HUES64 (cell line): ENCODE results near the gene COPS6.
A peak's percentile ranks its signal among the peaks of the same experiment; 100 is the strongest.

Experiments
- H3K27ac ChIP-seq: 2 replicates; pipeline ENCODE4 v1.7.0; 2013; ENCODE audit warnings: low read depth, low read length, inconsistent platforms
- H3K27me3 ChIP-seq: 2 replicates; pipeline ENCODE4 v1.6.1; 2013; ENCODE audit warnings: mild to moderate bottlenecking, low read length; ENCODE audit not compliant: insufficient read depth
- H3K36me3 ChIP-seq: 2 replicates; pipeline ENCODE4 v1.6.1; 2013; ENCODE audit warnings: mild to moderate bottlenecking, low read length; ENCODE audit not compliant: insufficient read depth
- H3K4me1 ChIP-seq: 2 replicates; pipeline ENCODE4 v1.6.1; 2013; ENCODE audit warnings: mild to moderate bottlenecking, low read length, moderate library complexity; ENCODE audit not compliant: insufficient read depth
- H3K4me3 ChIP-seq: 2 replicates; pipeline ENCODE4 v1.5.1; 2013; ENCODE audit warnings: mild to moderate bottlenecking, low read length, moderate library complexity
- H3K9ac ChIP-seq: 2 replicates; pipeline ENCODE4 v1.6.1; 2013; ENCODE audit warnings: mild to moderate bottlenecking, low read depth, low read length
- H3K9me3 ChIP-seq: 2 replicates; pipeline ENCODE4 v1.6.1; 2013; ENCODE audit warnings: low read depth, low read length; ENCODE audit not compliant: insufficient read depth
- WGBS: fragments of 150-250, 120-280 bp; methylation state at CpG from one replicate; pipeline ENCODE4 v1.1.7; 2013; ENCODE audit warnings: missing lambda C conversion rate; 5-methylcytosine and 5-hydroxymethylcytosine counted together

The COPS6 gene

GRCh38 chr7:100063376-100063775, 25.4 kb upstream of the COPS6 start:
- Histone ChIP-seq H3K27me3 (no peaks in the 10 kb centered on the region), H3K27ac (no peak overlapping the region), H3K9ac (no peak overlapping the region), H3K4me3 (no peak overlapping the region), H3K36me3 (peaks cover 59% of the 10 kb centered on the region), H3K9me3 (no peaks in the 10 kb centered on the region), H3K4me1 (no peaks in the 10 kb centered on the region)
- WGBS = 95% methylated on average over 4 of the region's 4 CpGs

GRCh38 chr7:100064162-100064561, 24.6 kb upstream of the COPS6 start:
- no peaks in the 10 kb centered on the region for H3K27me3 ChIP-seq
- 94% methylated on average over 8 of the region's 9 CpGs for WGBS
- 0 out of 2 replicates have a peak, but pooled peaks cover 1% of the 10 kb centered on the region for H3K9me3 ChIP-seq
- no peak overlapping the region for H3K4me3 ChIP-seq
- no peaks in the 10 kb centered on the region for H3K4me1 ChIP-seq
- no peak overlapping the region for H3K9ac ChIP-seq
- H3K36me3 ChIP-seq = peaks cover 54% of the 10 kb centered on the region
- no peak overlapping the region for H3K27ac ChIP-seq

- Histone ChIP-seq H3K9ac (no peak overlapping the region), H3K9me3 (peaks cover 14% of the 10 kb centered on the region), H3K27me3 (no peaks in the 10 kb centered on the region), H3K4me1 (no peaks in the 10 kb centered on the region), H3K36me3 (peaks cover 58% of the 10 kb centered on the region), H3K4me3 (no peak overlapping the region), H3K27ac (no peak overlapping the region)
- 91% methylated on average over 8 of the region's 8 CpGs for WGBS
Measured at GRCh38 chr7:100065452-100066186, 23.1 kb upstream of the COPS6 start.

GRCh38 chr7:100066953-100067352, 21.8 kb upstream of the COPS6 start:
- H3K9ac ChIP-seq = no peak overlapping the region
- peaks cover 27% of the 10 kb centered on the region for H3K9me3 ChIP-seq
- no peaks in the 10 kb centered on the region for H3K27me3 ChIP-seq
- H3K27ac ChIP-seq = no peak overlapping the region
- WGBS = 93% methylated on average over 7 of the region's 7 CpGs
- no peak overlapping the region for H3K4me3 ChIP-seq
- peaks cover 61% of the 10 kb centered on the region for H3K36me3 ChIP-seq
- no peaks in the 10 kb centered on the region for H3K4me1 ChIP-seq

- H3K9ac ChIP-seq = no peak overlapping the region
- H3K4me1 ChIP-seq = no peaks in the 10 kb centered on the region
- H3K4me3 ChIP-seq = no peak overlapping the region
- peaks cover 69% of the 10 kb centered on the region for H3K36me3 ChIP-seq
- WGBS = 98% methylated on average over 5 of the region's 5 CpGs
- H3K27me3 ChIP-seq = no peaks in the 10 kb centered on the region
- H3K9me3 ChIP-seq = peaks cover 57% of the 10 kb centered on the region
- no peak overlapping the region for H3K27ac ChIP-seq
Measured at GRCh38 chr7:100069991-100070390, 18.8 kb upstream of the COPS6 start.

GRCh38 chr7:100071018-100071723, 17.6 kb upstream of the COPS6 start:
- no peak overlapping the region for H3K4me3 ChIP-seq
- 97% methylated on average over 10 of the region's 11 CpGs for WGBS
- H3K27ac ChIP-seq = no peak overlapping the region
- H3K9me3 ChIP-seq = peaks cover 68% of the 10 kb centered on the region
- peaks cover 73% of the 10 kb centered on the region for H3K36me3 ChIP-seq
- no peaks in the 10 kb centered on the region for H3K27me3 ChIP-seq
- no peaks in the 10 kb centered on the region for H3K4me1 ChIP-seq
- H3K9ac ChIP-seq = no peak overlapping the region

- Histone ChIP-seq H3K4me1 (no peaks in the 10 kb centered on the region), H3K9ac (no peak overlapping the region), H3K4me3 (no peak overlapping the region), H3K9me3 (peaks cover 72% of the 10 kb centered on the region), H3K36me3 (peaks cover 85% of the 10 kb centered on the region), H3K27me3 (no peaks in the 10 kb centered on the region), H3K27ac (no peak overlapping the region)
- WGBS = 97% methylated on average over 10 of the region's 10 CpGs
Measured at GRCh38 chr7:100072462-100072861, 16.3 kb upstream of the COPS6 start.

GRCh38 chr7:100074841-100075240, 13.9 kb upstream of the COPS6 start:
- Histone ChIP-seq H3K27ac (no peak overlapping the region), H3K36me3 (peaks cover 96% of the 10 kb centered on the region), H3K4me1 (no peaks in the 10 kb centered on the region; the same call in 1 of the 2 replicates), H3K9me3 (peaks cover 66% of the 10 kb centered on the region), H3K27me3 (no peaks in the 10 kb centered on the region), H3K9ac (no peak overlapping the region), H3K4me3 (no peak overlapping the region)
- WGBS = 96% methylated on average over 6 of the region's 7 CpGs

- 96% methylated on average over 6 of the region's 6 CpGs for WGBS
- Histone ChIP-seq H3K4me1 (no peaks in the 10 kb centered on the region; the same call in 1 of the 2 replicates), H3K27me3 (no peaks in the 10 kb centered on the region), H3K4me3 (no peak overlapping the region), H3K27ac (no peak overlapping the region), H3K9ac (no peak overlapping the region), H3K36me3 (peaks cover 94% of the 10 kb centered on the region), H3K9me3 (peaks cover 60% of the 10 kb centered on the region)
Measured at GRCh38 chr7:100075418-100075817, 13.4 kb upstream of the COPS6 start.

- Histone ChIP-seq H3K27ac (no peak overlapping the region), H3K36me3 (peaks cover 76% of the 10 kb centered on the region), H3K9me3 (peaks cover 43% of the 10 kb centered on the region), H3K27me3 (no peaks in the 10 kb centered on the region), H3K4me1 (no peaks in the 10 kb centered on the region; the same call in 1 of the 2 replicates), H3K4me3 (no peak overlapping the region), H3K9ac (no peak overlapping the region)
- 76% methylated on average over 4 of the region's 4 CpGs for WGBS
Measured at GRCh38 chr7:100077205-100077604, 11.6 kb upstream of the COPS6 start.

- no peak overlapping the region for H3K27ac ChIP-seq
- peaks cover 57% of the 10 kb centered on the region for H3K36me3 ChIP-seq
- peak overlapping the region; percentile 100; the same call in 1 of the 2 replicates for H3K4me3 ChIP-seq
- H3K27me3 ChIP-seq = no peaks in the 10 kb centered on the region
- H3K9me3 ChIP-seq = peaks cover 24% of the 10 kb centered on the region; the same call in 1 of the 2 replicates
- H3K4me1 ChIP-seq = peaks cover 4% of the 10 kb centered on the region
- 95% methylated on average over 7 of the region's 7 CpGs for WGBS
- H3K9ac ChIP-seq = no peak overlapping the region
Measured at GRCh38 chr7:100079024-100079560, 9.7 kb upstream of the COPS6 start.
